ENCODE data around the gene GRK2. TPM values are rescaled to one million over a fixed set of nuclear protein-coding genes. Genes with fewer than 3 reads are reported as not detected.

The GRK2 gene
- total and polyA plus RNA-seq, 2 donors (not counting 3 experiments of a cell fraction or from before 2014, with no cell fraction given): 57.9 to 62.3 TPM

- Histone ChIP-seq H3K9me1 (replicated peaks; ENCODE audit: control insufficient read depth, extremely low read depth, insufficient read depth, low read length) (no peaks in the 10 kb centered on the region), H3K79me2 (ENCODE audit: control insufficient read depth, insufficient read depth, low read length) (no peaks in the 10 kb centered on the region), H3K4me3 (replicated peaks in 1 of 3; ENCODE audit: insufficient read depth in 1 of 3, low read depth in 1 of 3, low read length in 3 of 3) (no peak overlapping the region), H4K20me1 (replicated peaks; ENCODE audit: control insufficient read depth, extremely low read depth, insufficient read depth, low read length) (no peaks in the 10 kb centered on the region), H3K27me3 (ENCODE audit: control insufficient read depth in 2 of 2, insufficient read depth in 2 of 2, low read length in 2 of 2) (no peaks in the 10 kb centered on the region), H3K9ac (replicated peaks; ENCODE audit: extremely low read depth, insufficient read depth, low read length) (no peak overlapping the region), H3K4me2 (ENCODE audit: insufficient read depth, low read length) (no peak overlapping the region), H3K4me1 (ENCODE audit: control insufficient read depth, extremely low read depth, insufficient read depth, low read length) (no peaks in the 10 kb centered on the region), H3K27ac (ENCODE audit: insufficient read depth, low read depth, low read length) (no peak overlapping the region), H2AFZ (ENCODE audit: low read depth, low read length) (no peak overlapping the region), H3K36me3 (ENCODE audit: control insufficient read depth in 2 of 2, extremely low read depth in 1 of 2, insufficient read depth in 2 of 2, low read length in 2 of 2) (peaks cover 0 to 2% of the 10 kb centered on the region in 2 experiments), H3K9me3 (replicated peaks; ENCODE audit: control insufficient read depth, insufficient read depth, low read length) (no peaks in the 10 kb centered on the region)
- dilution Hi-C loops (cut with MboI; ENCODE audit: extremely low pct_ligation_motif_present, low sequenced_read_pairs) (no loop called here), intact Hi-C loops (cut with micrococcal nuclease) (no loop called here)
- no TSS peak for BruUV-seq (replicated peaks)
- ChIA-PET POLR2A (no interaction called here), CTCF (interaction anchor here (1.5 kb wide), 1 partner anchor 45 kb away, joined by 4 read pairs; no protein-coding TSS in a partner anchor)
- DNase-seq (ENCODE audit: low read depth, low spot score): no peak
- no peak for FAIRE-seq
- no peak for TF ChIP-seq FOS (IDR thresholded peaks at IDR 0.05; ENCODE audit: borderline replicate concordance, insufficient read depth, low read length)
- TF ChIP-seq POLR2A (IDR thresholded peaks at IDR 0.05; ENCODE audit: low read depth, low read length): no peak
- no peak for TF ChIP-seq CTCF (IDR thresholded peaks at IDR 0.05; ENCODE audit: extremely low read depth in 1 of 2, insufficient read depth in 1 of 2, low read depth in 1 of 2, low read length in 2 of 2)
- TF ChIP-seq EZH2 (IDR thresholded peaks at IDR 0.05; ENCODE audit: borderline replicate concordance, low read depth, low read length, severe bottlenecking): no peak
- TF ChIP-seq POLR2AphosphoS5 (IDR thresholded peaks at IDR 0.05; ENCODE audit: insufficient read depth, low read depth, low read length): no peak
- TF ChIP-seq GATA2 (IDR thresholded peaks at IDR 0.05; ENCODE audit: insufficient read depth, insufficient read length, low read depth, low read length): no peak
- TF ChIP-seq MYC (IDR thresholded peaks at IDR 0.05; ENCODE audit: low read depth, low read length): no peak
- no peak for TF ChIP-seq MAX (IDR thresholded peaks at IDR 0.05; ENCODE audit: insufficient read depth, insufficient read length)
- no peak for TF ChIP-seq JUN (IDR thresholded peaks at IDR 0.05; ENCODE audit: borderline replicate concordance, insufficient read depth, insufficient read length, low read depth)
Observed at GRCh38 chr11:67311556-67312082, 45.3 kb downstream of the GRK2 start.
